ENCODE measurements around the gene WDR70. TPM values are rescaled to one million over a fixed set of nuclear protein-coding genes. Genes with fewer than 3 reads are reported as not detected.

WDR70 gene
- total RNA-seq, 1 donor from 2014 or later: 31.3 TPM

GRCh38 chr5:37628876-37629275 lies 249.8 kb downstream of the WDR70 start:
- no peak for TF ChIP-seq CTCF (IDR thresholded peaks at IDR 0.05; ENCODE audit: insufficient read depth, low read depth, low read length)
- TF ChIP-seq EZH2 (IDR thresholded peaks at IDR 0.05; ENCODE audit: insufficient read depth, low read length): no peak
- Histone ChIP-seq H3K9me3 (ENCODE audit: insufficient read depth, low read depth, low read length) (no peaks in the 10 kb centered on the region), H2AFZ (ENCODE audit: low read depth, low read length) (no peak overlapping the region), H3K4me1 (ENCODE audit: insufficient read depth, low read length) (no peaks in the 10 kb centered on the region), H3K27ac (ENCODE audit: low read depth, low read length) (no peak overlapping the region), H4K20me1 (ENCODE audit: insufficient read depth, low read length) (no peaks in the 10 kb centered on the region), H3K9ac (ENCODE audit: low read length) (no peak overlapping the region), H3K4me3 (ENCODE audit: insufficient read depth, low read depth, low read length) (no peak overlapping the region), H3K79me2 (ENCODE audit: insufficient read depth, low read length) (no peaks in the 10 kb centered on the region), H3K4me2 (ENCODE audit: low read length) (no peak overlapping the region), H3K27me3 (ENCODE audit: insufficient read depth, low read length) (no peaks in the 10 kb centered on the region), H3K36me3 (ENCODE audit: insufficient read depth, low read length) (no peaks in the 10 kb centered on the region)
- Mint-ChIP-seq H3K4me3 (ENCODE audit: unreplicated experiment) (no peak overlapping the region), H3K27me3 (ENCODE audit: low read depth, unreplicated experiment) (no peaks in the 10 kb centered on the region), H3K9me3 (ENCODE audit: unreplicated experiment) (peaks cover 9% of the 10 kb centered on the region), H3K36me3 (ENCODE audit: low read depth, unreplicated experiment) (peaks cover 9% of the 10 kb centered on the region), H3K27ac (ENCODE audit: unreplicated experiment) (no peak overlapping the region), H3K4me1 (ENCODE audit: low read depth, unreplicated experiment) (no peaks in the 10 kb centered on the region)
- DNase-seq (ENCODE audit: low read depth): no peak
- no peak for FAIRE-seq

GRCh38 chr5:37631939-37632338 lies 252.8 kb downstream of the WDR70 start:
- Histone ChIP-seq H3K36me3 (ENCODE audit: insufficient read depth, low read length) (no peaks in the 10 kb centered on the region), H3K4me1 (ENCODE audit: insufficient read depth, low read length) (no peaks in the 10 kb centered on the region), H3K9me3 (ENCODE audit: insufficient read depth, low read depth, low read length) (no peaks in the 10 kb centered on the region), H3K4me2 (ENCODE audit: low read length) (no peak overlapping the region), H3K79me2 (ENCODE audit: insufficient read depth, low read length) (no peaks in the 10 kb centered on the region), H3K9ac (ENCODE audit: low read length) (no peak overlapping the region), H3K27ac (ENCODE audit: low read depth, low read length) (no peak overlapping the region), H4K20me1 (ENCODE audit: insufficient read depth, low read length) (no peaks in the 10 kb centered on the region), H3K27me3 (ENCODE audit: insufficient read depth, low read length) (no peaks in the 10 kb centered on the region), H2AFZ (ENCODE audit: low read depth, low read length) (no peak overlapping the region), H3K4me3 (ENCODE audit: insufficient read depth, low read depth, low read length) (no peak overlapping the region)
- DNase-seq (ENCODE audit: low read depth): no peak
- no peak overlapping the region for H3K4me3 Mint-ChIP-seq (ENCODE audit: unreplicated experiment)
- H3K27me3 Mint-ChIP-seq (ENCODE audit: low read depth, unreplicated experiment): no peaks in the 10 kb centered on the region
- H3K27ac Mint-ChIP-seq (ENCODE audit: unreplicated experiment): no peak overlapping the region
- TF ChIP-seq EZH2 (IDR thresholded peaks at IDR 0.05; ENCODE audit: insufficient read depth, low read length) (no peak), CTCF (IDR thresholded peaks at IDR 0.05; ENCODE audit: insufficient read depth, low read depth, low read length) (no peak)
- peaks cover 9% of the 10 kb centered on the region for H3K9me3 Mint-ChIP-seq (ENCODE audit: unreplicated experiment)
- no peak for FAIRE-seq
- peaks cover 11% of the 10 kb centered on the region for H3K36me3 Mint-ChIP-seq (ENCODE audit: low read depth, unreplicated experiment)
- H3K4me1 Mint-ChIP-seq (ENCODE audit: low read depth, unreplicated experiment): no peaks in the 10 kb centered on the region

GRCh38 chr5:37637165-37637845 lies 258.2 kb downstream of the WDR70 start:
- H3K27me3 ChIP-seq (ENCODE audit: insufficient read depth, low read length): no peaks in the 10 kb centered on the region
- peak; percentile 77 for DNase-seq (ENCODE audit: low read depth)
- no peak overlapping the region for H3K9ac ChIP-seq (ENCODE audit: low read length)
- H3K79me2 ChIP-seq (ENCODE audit: insufficient read depth, low read length): no peaks in the 10 kb centered on the region
- TF ChIP-seq CTCF (IDR thresholded peaks at IDR 0.05; ENCODE audit: insufficient read depth, low read depth, low read length): no peak
- no peak overlapping the region for H2AFZ ChIP-seq (ENCODE audit: low read depth, low read length)
- Mint-ChIP-seq H3K4me1 (ENCODE audit: low read depth, unreplicated experiment) (peaks cover 14% of the 10 kb centered on the region), H3K36me3 (ENCODE audit: low read depth, unreplicated experiment) (peaks cover 2% of the 10 kb centered on the region), H3K9me3 (ENCODE audit: unreplicated experiment) (no peaks in the 10 kb centered on the region), H3K4me3 (ENCODE audit: unreplicated experiment) (no peak overlapping the region), H3K27me3 (ENCODE audit: low read depth, unreplicated experiment) (no peaks in the 10 kb centered on the region), H3K27ac (ENCODE audit: unreplicated experiment) (no peak overlapping the region)
- FAIRE-seq: no peak
- no peaks in the 10 kb centered on the region for H3K9me3 ChIP-seq (ENCODE audit: insufficient read depth, low read depth, low read length)
- no peak overlapping the region for H3K4me3 ChIP-seq (ENCODE audit: insufficient read depth, low read depth, low read length)
- no peak overlapping the region for H3K27ac ChIP-seq (ENCODE audit: low read depth, low read length)
- peak overlapping the region; percentile 25 for H3K4me2 ChIP-seq (ENCODE audit: low read length)
- H3K4me1 ChIP-seq (ENCODE audit: insufficient read depth, low read length): peaks cover 4% of the 10 kb centered on the region
- H4K20me1 ChIP-seq (ENCODE audit: insufficient read depth, low read length): no peaks in the 10 kb centered on the region
- H3K36me3 ChIP-seq (ENCODE audit: insufficient read depth, low read length): no peaks in the 10 kb centered on the region

Measured in astrocyte (in vitro differentiated cells and primary cell).